WERI-Rb-1 (cell line): ENCODE measurements around the gene RPTOR.
"Not testable (repeated sequence)": the region's sequence is repeated elsewhere in the genome, so short reads cannot be mapped to it uniquely, and the experiment has no call there.

ENCODE experiments used
- DNase-seq: peaks from one replicate; pipeline ENCODE4 v3.0.0-alpha.2; 2020
- H3K27ac ChIP-seq: fragments of 250-450 bp; sonication (Bioruptor Pico); 2 replicates; pipeline ENCODE4 v1.5.1; 2020; ENCODE audit warnings: mild to moderate bottlenecking, moderate library complexity
- H3K27me3 ChIP-seq: fragments of 250-450 bp; sonication (Bioruptor Pico); 2 replicates; pipeline ENCODE4 v1.5.1; 2021; ENCODE audit warnings: mild to moderate bottlenecking, low read depth, moderate library complexity; ENCODE audit not compliant: insufficient read depth, severe bottlenecking
- H3K36me3 ChIP-seq: fragments of 250-450 bp; sonication (Bioruptor Pico); 2 replicates; pipeline ENCODE4 v1.5.1; 2020; ENCODE audit warnings: mild to moderate bottlenecking, moderate library complexity
- H3K4me3 ChIP-seq: 2 replicates; pipeline ENCODE4 v1.5.1; 2011; ENCODE audit warnings: low read depth, mild to moderate bottlenecking, control low read depth, low read length
- H3K9me3 ChIP-seq: fragments of 250-450 bp; sonication (Bioruptor Pico); 2 replicates; pipeline ENCODE4 v1.5.1; 2021; ENCODE audit warnings: mild to moderate bottlenecking, moderate library complexity; ENCODE audit not compliant: severe bottlenecking
- CTCF ChIP-seq: IDR thresholded peaks from 2 replicates; pipeline ENCODE4 v1.5.1; 2011; ENCODE audit warnings: low read depth, mild to moderate bottlenecking, control low read depth, inconsistent platforms, low read length

Gene RPTOR

DNA sequence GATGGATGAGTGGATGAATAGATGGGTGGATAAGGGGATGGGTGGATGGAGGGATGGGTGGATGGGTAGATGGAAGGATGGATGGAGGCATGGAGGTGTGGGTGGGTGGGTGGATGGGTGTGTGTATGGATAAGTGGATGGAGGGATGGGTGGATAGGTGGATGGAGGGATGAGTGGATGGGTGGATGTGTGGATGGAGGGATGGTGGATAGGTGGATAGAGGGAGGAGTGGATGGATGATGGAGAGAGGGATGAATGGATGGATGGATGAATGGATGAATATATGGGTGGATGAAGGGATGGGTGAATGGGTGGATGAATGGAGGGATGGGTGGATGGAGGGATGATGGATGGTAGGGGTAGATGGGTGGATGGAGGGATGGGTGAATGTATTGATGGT is 40.7 kb upstream of the RPTOR start:
- Histone ChIP-seq H3K36me3 (no peaks in the 10 kb centered on the region), H3K27ac (no peak overlapping the region), H3K4me3 (no peak overlapping the region), H3K9me3 (no peaks in the 10 kb centered on the region), H3K27me3 (no peaks in the 10 kb centered on the region)
- no peak for TF ChIP-seq CTCF
- no peak for DNase-seq

GRCh38 chr17:80504686-80505413 is 39.8 kb upstream of the RPTOR start:
- Histone ChIP-seq H3K36me3 (no peaks in the 10 kb centered on the region), H3K4me3 (no peak overlapping the region), H3K27me3 (no peaks in the 10 kb centered on the region), H3K9me3 (no peaks in the 10 kb centered on the region), H3K27ac (no peak overlapping the region)
- no peak for DNase-seq
- TF ChIP-seq CTCF = no peak

GRCh38 chr17:80507177-80507576 is 37.5 kb upstream of the RPTOR start:
- not testable (repeated sequence) for H3K36me3 ChIP-seq, H3K9me3 ChIP-seq, DNase-seq, H3K27me3 ChIP-seq, H3K4me3 ChIP-seq, H3K27ac ChIP-seq

- no peaks in the 10 kb centered on the region for H3K27me3 ChIP-seq
- no peaks in the 10 kb centered on the region for H3K9me3 ChIP-seq
- TF ChIP-seq CTCF = no peak
- no peak overlapping the region for H3K27ac ChIP-seq
- no peak overlapping the region for H3K4me3 ChIP-seq
- H3K36me3 ChIP-seq = no peaks in the 10 kb centered on the region
- no peak for DNase-seq
Observed at GRCh38 chr17:80507965-80508364, 36.7 kb upstream of the RPTOR start.

- Histone ChIP-seq H3K36me3 (no peaks in the 10 kb centered on the region), H3K27ac (no peak overlapping the region), H3K9me3 (no peaks in the 10 kb centered on the region), H3K4me3 (no peak overlapping the region), H3K27me3 (no peaks in the 10 kb centered on the region)
- DNase-seq = no peak
- TF ChIP-seq CTCF = no peak
Observed at GRCh38 chr17:80509311-80509710, 35.3 kb upstream of the RPTOR start.

GRCh38 chr17:80510132-80510531 is 34.5 kb upstream of the RPTOR start:
- DNase-seq = no peak
- no peaks in the 10 kb centered on the region for H3K36me3 ChIP-seq
- no peak for TF ChIP-seq CTCF
- H3K4me3 ChIP-seq = no peak overlapping the region
- no peaks in the 10 kb centered on the region for H3K27me3 ChIP-seq
- no peaks in the 10 kb centered on the region for H3K9me3 ChIP-seq
- H3K27ac ChIP-seq = no peak overlapping the region
